Activated T-cell treated with anti-CD3 and anti-CD28 coated beads, Interleukin-2, amount 50 U/mL, for 72 hours (primary cell): ENCODE data around the gene DMAC2L. TPM values are rescaled to one million over a fixed set of nuclear protein-coding genes. Genes with fewer than 3 reads are reported as not detected.

ENCODE experiments used
- ATAC-seq, 2 donors: fragments of 150-1000 bp; cut with Tn5 transposase; replicated peaks in 1 of 2; 2 replicates each; pipeline ENCODE4 v1.10.0; 2021; ENCODE audit warnings: moderate library complexity in 2 of 2, mild to moderate bottlenecking in 1 of 2
- DNase-seq, 2 donors: peaks; one replicate each; pipeline ENCODE4 v3.0.0; 2021 to 2022; ENCODE audit warnings: mixed read lengths in 1 of 2
- H3K27ac Mint-ChIP-seq: one replicate; pipeline ENCODE4 v1.8.0; 2022; ENCODE audit warnings: mild to moderate bottlenecking, moderate library complexity, mixed read lengths
- H3K27me3 Mint-ChIP-seq: one replicate; pipeline ENCODE4 v1.8.0; 2022; ENCODE audit warnings: low read depth, mixed read lengths
- H3K36me3 Mint-ChIP-seq, 2 donors: one replicate each; pipeline ENCODE4 v1.8.0; 2022; ENCODE audit warnings: mixed read lengths in 2 of 2, mild to moderate bottlenecking in 1 of 2; ENCODE audit not compliant: insufficient read depth in 2 of 2
- H3K4me1 Mint-ChIP-seq: one replicate; pipeline ENCODE4 v1.8.0; 2022; ENCODE audit warnings: low read depth, mixed read lengths
- H3K4me3 Mint-ChIP-seq, 2 donors: one replicate each; pipeline ENCODE4 v1.8.0; 2022; ENCODE audit warnings: mild to moderate bottlenecking in 2 of 2, mixed read lengths in 2 of 2, moderate library complexity in 2 of 2
- H3K9me3 Mint-ChIP-seq, 2 donors: one replicate each; pipeline ENCODE4 v1.8.0; 2022; ENCODE audit warnings: mixed read lengths in 2 of 2
- total RNA-seq, 2 donors: library from RNA; stranded (reverse); gene quantifications; one replicate each; pipeline ENCODE4 v1.2.3, GENCODE V29; 2022

The DMAC2L gene
- total RNA-seq, 2 donors from 2014 or later: 18.2 to 18.9 TPM

DNA sequence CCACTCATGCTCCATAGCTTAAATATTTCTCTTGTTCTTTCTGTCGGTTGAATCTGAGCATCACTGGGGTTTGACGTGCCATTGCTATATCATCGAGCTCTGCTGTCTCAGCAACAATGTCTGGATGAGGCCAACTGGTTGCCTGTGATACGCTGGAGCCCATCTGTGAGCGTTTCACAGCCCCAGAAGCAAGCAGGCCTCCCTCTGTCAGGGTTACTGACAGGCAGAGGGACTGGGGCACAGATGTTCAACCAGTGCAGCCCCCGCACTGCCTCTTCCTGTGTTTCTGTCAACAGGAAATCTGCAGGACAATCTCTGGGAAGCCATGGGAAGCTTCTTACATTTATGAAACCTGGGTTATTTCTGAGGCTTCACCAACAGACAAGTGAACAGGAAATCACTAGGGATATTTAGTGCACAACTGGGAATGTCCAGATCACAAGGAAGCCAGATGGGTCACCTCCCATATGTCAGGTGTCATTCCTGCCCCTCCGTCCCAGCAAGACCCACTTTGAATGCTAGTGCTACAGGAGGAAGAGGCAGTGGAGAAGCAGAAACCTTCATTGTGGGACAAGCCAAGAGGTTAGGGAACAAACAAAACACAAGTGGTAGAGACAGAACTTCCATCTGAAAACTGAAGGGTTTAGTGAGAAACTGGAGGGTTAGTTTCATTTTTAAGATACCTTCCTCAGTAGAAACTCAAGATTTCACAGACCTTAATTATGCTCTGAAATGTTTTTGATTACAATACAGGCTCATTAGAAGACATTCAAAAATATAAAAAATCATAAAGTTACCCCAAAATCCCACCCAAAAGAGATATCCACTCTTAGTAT lies 24.1 kb downstream of the DMAC2L start:
- peak; percentile 23 to 44 for ATAC-seq
- Mint-ChIP-seq H3K9me3 (no peaks in the 10 kb centered on the region), H3K4me1 (peaks cover 14% of the 10 kb centered on the region), H3K27me3 (no peaks in the 10 kb centered on the region), H3K36me3 (no peaks in the 10 kb centered on the region), H3K27ac (peak overlapping the region; percentile 19), H3K4me3 (peak overlapping the region; percentile 19 to 69)
- no peak for DNase-seq

DNA sequence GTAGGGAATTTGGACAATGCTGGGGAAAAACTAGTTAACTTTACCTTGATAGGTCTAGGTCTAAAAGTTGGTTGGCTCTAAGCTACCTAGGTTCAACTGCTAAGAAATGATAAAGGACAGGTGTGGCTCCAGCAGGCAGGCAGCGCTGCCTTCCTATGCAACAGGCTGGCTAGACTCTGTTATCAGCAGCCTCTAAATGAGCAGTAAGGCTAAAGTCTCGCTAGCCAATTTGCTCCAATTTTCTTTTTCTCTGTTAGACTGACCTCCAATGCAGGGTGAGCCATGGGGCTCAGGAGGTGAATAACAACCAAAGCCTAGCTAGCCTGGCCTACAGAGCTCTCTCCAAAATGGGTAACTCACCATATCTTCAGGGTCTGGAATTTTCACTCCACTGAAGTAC lies 26.5 kb downstream of the DMAC2L start:
- Mint-ChIP-seq H3K4me1 (peaks cover 31% of the 10 kb centered on the region), H3K9me3 (no peaks in the 10 kb centered on the region), H3K36me3 (no peaks in the 10 kb centered on the region), H3K27ac (no peak overlapping the region), H3K27me3 (no peaks in the 10 kb centered on the region), H3K4me3 (no peak overlapping the region)
- no peak for DNase-seq
- ATAC-seq: no peak

DNA sequence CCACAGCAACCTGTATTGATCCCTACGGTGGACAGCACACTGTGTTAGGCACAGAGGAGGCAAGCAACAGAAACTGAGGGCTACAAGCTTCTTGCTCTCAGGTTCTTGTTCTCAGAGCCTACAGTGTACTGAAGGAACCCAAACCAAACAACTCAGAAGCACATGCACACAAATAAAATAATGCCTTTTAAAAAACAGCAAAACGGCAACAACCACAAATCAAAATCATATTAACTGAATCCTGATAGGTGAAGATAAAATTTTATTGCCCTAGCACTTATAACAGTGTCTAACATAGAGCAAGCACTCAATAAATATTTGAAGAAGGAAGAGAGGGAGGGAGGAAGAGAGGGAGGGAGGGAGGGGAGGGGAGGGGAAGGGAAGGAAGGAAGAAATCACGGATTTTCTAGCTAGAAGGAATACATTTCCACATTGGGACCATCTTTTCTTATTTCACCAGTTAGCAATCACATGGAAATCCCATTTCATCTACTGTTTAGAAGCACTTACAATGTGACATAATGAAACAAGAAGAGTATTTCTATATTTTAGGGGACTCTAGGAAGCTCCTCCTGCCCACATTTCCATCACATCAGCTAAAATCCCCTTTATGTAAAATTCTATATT lies 27.2 kb downstream of the DMAC2L start:
- DNase-seq (no peak), ATAC-seq (no peak)
- Mint-ChIP-seq H3K36me3 (no peaks in the 10 kb centered on the region), H3K27me3 (no peaks in the 10 kb centered on the region), H3K4me3 (no peak overlapping the region), H3K27ac (no peak overlapping the region), H3K4me1 (peaks cover 38% of the 10 kb centered on the region), H3K9me3 (no peaks in the 10 kb centered on the region)

DNA sequence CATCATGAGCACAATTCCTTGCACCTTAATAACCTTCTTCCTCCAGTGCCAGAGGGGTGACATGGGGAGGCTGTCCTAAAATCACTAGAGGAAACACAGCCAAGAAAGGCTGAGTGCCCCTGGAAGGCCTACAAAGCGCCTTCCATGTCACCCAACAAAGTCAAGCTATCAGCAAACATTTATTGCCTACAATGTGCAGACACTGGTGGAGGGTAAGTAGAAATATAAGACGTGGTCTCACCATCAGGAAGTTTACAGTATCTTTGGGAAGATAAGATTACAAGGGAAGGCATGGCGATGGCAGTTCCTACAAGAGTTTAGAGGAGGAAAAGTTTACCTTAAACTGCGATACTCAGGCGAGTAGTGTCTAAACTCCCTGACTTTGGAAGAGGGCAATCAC lies 27.9 kb downstream of the DMAC2L start:
- H3K4me1 Mint-ChIP-seq: peaks cover 45% of the 10 kb centered on the region
- DNase-seq (no peak), ATAC-seq (no peak)
- no peaks in the 10 kb centered on the region for H3K9me3 Mint-ChIP-seq
- no peak overlapping the region for H3K27ac Mint-ChIP-seq
- H3K4me3 Mint-ChIP-seq: no peak overlapping the region
- H3K27me3 Mint-ChIP-seq: peaks cover 7% of the 10 kb centered on the region
- H3K36me3 Mint-ChIP-seq: no peaks in the 10 kb centered on the region

DNA sequence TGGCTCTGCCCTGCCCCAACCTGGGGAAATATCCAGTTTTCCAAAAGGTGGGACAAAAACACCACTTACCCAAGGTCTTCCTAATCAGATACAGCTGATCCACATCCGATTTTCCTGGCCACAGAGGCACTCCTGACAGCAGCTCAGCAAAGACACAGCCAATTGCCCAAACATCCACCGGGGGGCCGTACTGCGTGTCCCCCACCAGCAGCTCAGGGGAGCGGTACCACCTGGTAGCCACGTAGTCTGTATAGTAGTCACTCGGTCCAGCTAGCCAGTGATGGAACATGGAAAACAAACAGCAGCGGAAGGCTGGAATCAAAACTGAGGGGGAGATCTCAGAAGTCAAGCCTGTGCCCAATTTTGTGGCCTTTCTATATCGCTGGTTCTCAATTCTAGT lies 28.8 kb downstream of the DMAC2L start:
- Mint-ChIP-seq H3K36me3 (no peaks in the 10 kb centered on the region), H3K27ac (no peak overlapping the region), H3K9me3 (no peaks in the 10 kb centered on the region), H3K4me1 (peaks cover 39% of the 10 kb centered on the region), H3K27me3 (peaks cover 8% of the 10 kb centered on the region), H3K4me3 (no peak overlapping the region)
- ATAC-seq (no peak), DNase-seq (no peak)

DNA sequence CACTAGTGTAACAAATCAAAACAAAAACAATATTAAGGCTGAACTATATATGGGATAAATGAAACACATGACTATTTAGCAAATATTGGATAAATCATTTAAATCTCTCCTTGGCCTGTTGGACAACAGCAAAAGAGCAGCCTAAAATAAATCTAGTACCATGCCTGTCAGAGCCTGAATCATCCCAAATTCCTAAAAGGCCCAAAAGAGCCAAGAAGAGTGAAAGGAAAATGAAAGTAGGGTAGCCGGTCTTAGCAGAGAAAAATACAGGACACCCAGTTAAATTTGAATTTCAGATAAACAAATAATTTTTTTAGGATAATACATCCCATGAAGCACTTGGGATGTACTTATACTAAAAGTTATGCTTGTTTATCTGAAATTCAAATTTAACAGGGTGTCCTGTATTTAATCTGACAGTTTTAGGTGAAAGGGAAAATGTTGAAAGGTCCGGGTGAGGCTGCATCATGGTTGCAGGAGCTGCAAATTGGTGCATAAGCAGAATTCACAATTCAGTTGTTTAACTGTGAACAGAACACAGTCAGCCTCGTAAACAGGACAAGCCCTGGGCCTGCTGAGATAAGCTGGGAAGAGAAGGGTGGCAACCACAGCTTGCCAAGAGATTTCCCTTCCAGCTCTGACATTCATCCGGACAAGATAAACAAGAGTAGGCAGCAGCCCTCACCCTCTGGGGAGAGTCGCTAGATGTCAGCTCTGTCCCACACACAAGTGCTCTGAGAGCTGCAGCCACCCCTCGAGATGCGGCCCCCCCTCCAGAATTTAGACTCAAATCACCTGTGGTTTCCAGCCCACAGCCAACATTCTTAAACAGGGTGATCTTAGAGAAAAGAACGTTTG lies 30.3 kb downstream of the DMAC2L start:
- H3K27ac Mint-ChIP-seq: no peak overlapping the region

DNA sequence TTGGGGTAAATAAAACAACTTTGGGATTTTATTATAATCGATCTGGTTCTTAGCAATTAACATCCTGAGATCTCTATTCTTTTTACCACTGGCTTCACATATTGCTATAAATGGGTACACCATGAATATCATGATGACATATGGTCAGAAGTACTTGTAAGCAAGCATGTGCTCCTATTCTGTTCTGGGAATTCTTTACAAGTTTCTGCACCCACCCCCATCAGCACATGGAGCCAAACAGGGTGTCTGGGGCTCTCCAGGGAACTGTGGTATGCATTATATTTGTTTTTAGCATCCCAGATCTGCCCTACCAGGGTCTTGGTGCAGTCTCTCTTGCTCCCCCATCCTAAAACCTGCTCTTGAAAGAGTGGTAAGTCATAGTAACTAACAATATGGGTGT lies 31.3 kb downstream of the DMAC2L start:
- H3K27ac Mint-ChIP-seq: peak overlapping the region; percentile 48

More for the DNA sequence above, 30.3 kb downstream of the DMAC2L start:
- Mint-ChIP-seq H3K4me3 (peak overlapping the region in 1 of 2 donors; percentile 20), H3K4me1 (peaks cover 32% of the 10 kb centered on the region), H3K9me3 (no peaks in the 10 kb centered on the region), H3K36me3 (no peaks in the 10 kb centered on the region), H3K27me3 (peaks cover 8% of the 10 kb centered on the region)
- peak; percentile 54 to 69 for DNase-seq
- no peak for ATAC-seq

DNA sequence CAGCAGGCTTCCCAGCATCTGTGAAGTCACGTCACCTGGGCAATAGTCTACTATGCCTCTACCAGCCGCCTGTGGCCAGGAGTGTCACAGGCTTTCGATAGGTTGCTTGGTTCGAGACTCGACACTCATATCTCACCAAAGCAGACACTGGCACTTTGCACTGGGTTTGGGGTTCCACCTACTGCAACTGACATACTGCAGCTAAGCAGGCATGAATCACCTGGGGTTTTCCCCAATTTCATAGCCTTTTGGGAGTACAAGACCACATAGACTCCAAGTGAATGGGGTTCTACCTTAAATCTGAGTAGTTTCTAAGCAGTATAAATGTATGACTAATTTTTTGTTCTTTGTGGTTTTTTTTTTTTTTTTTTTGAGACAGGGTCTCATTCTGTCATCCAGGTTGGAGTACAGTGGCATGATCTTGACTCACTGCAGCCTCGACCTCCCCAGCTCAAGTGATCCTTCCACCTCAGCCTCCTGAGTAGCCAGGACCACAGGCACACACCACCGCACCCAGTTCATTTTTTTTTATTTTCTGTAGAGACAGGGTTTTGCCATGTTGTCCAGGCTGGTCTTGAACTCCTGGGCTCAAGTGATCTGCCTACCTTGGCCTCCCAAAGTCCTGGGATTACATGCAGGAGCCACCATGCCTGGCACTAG lies 32.1 kb downstream of the DMAC2L start:
- ATAC-seq: peak; percentile 96 to 98
- peak; percentile 82 to 90 for DNase-seq
- H3K27ac Mint-ChIP-seq: peak overlapping the region; percentile 4
- H3K9me3 Mint-ChIP-seq: no peaks in the 10 kb centered on the region
- peak overlapping the region; percentile 2 to 62 for H3K4me3 Mint-ChIP-seq
- peaks cover 32% of the 10 kb centered on the region for H3K4me1 Mint-ChIP-seq
- H3K36me3 Mint-ChIP-seq: no peaks in the 10 kb centered on the region
- H3K27me3 Mint-ChIP-seq: peaks cover 8% of the 10 kb centered on the region

More for the DNA sequence above, 31.3 kb downstream of the DMAC2L start:
- DNase-seq: no peak
- H3K27me3 Mint-ChIP-seq: peaks cover 8% of the 10 kb centered on the region
- no peaks in the 10 kb centered on the region for H3K9me3 Mint-ChIP-seq
- H3K36me3 Mint-ChIP-seq: no peaks in the 10 kb centered on the region
- H3K4me1 Mint-ChIP-seq: peaks cover 32% of the 10 kb centered on the region
- H3K4me3 Mint-ChIP-seq: peak overlapping the region; percentile 8 to 62
- no peak for ATAC-seq

DNA sequence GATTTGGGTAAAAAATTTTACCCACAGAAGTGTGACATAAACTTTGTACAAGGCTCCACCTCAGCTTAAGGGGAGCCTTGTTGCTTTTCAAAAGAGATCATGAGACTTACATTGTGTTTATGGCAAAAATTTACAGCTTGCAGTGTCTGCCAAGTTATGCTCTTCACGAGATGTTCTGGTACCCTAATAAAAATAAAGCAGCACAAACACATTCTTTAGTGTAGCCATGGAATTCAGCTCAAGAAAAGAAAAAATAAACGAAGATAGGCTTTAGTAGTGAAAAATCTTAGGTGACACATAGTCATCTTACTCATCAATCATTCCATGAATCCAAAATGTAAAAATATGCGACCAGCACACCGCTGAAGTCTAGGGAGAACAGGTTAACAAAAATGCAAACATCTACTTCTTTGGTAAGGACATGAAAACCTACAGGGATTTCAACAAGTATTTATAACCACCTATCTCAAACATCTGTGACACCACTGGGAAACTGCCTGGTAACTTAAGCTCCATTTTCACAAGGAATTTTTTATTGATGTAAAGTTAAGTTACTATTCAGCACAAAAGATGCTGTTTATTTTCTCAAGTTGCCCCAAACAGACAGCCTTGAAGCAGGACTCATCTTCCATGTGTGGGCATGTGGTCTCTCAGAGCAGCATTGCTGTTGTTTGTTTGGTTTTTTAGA lies 32.9 kb downstream of the DMAC2L start:
- Mint-ChIP-seq H3K27me3 (peaks cover 8% of the 10 kb centered on the region), H3K4me3 (no peak overlapping the region), H3K9me3 (no peaks in the 10 kb centered on the region), H3K27ac (no peak overlapping the region), H3K36me3 (no peaks in the 10 kb centered on the region), H3K4me1 (peaks cover 32% of the 10 kb centered on the region)
- ATAC-seq (no peak), DNase-seq (no peak)

DNA sequence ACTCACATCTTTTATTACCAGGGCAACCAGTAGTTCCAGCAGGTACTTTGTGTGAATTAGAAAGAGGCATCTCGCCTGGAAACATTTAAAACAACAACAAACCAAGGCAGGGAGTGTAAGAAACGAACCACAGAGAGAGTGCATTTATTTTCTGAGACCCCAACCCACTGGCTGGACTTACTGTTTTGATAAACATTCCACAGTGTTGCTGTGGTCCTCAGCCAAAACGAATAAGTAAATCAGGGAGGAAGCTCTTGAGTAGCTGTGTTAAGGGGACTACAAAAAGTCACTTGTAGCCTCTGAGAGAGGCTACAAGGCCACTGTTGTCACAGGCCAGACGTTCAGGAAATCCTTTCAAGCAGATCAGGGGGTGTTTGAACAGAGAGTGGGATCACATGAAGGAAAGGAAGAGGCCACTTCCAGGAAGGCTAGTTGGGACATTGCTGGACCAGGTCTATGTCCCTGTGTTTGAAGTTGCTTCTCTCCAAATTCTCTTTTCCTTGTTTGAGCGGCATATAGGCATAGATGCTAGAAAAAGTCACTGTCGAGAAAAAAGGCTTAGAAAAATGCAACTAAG lies 33.8 kb downstream of the DMAC2L start:
- H3K27ac Mint-ChIP-seq: no peak overlapping the region
- no peaks in the 10 kb centered on the region for H3K9me3 Mint-ChIP-seq
- DNase-seq (no peak), ATAC-seq (no peak)
- H3K36me3 Mint-ChIP-seq: no peaks in the 10 kb centered on the region
- H3K4me1 Mint-ChIP-seq: peaks cover 32% of the 10 kb centered on the region
- H3K4me3 Mint-ChIP-seq: no peak overlapping the region
- peaks cover 8% of the 10 kb centered on the region for H3K27me3 Mint-ChIP-seq

DNA sequence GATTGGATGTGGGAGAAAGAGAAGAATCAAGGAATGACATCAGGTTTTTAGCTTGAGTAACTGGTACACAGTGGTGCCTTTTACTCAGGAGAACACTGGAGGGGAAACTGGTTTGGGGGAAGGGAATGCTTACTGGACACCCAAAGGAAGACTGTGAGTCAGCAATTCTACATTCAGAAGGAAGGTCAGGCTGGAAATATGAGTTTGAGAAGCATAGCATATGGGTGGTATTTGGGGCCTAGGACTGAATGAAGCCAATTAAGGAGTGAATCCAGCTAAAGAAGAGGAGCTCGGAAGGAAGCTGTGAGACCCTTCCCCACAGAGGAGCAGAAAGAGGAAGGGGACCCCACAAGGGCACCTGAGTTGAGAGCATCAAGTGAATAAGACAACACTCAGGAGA lies 35.4 kb downstream of the DMAC2L start:
- Mint-ChIP-seq H3K9me3 (no peaks in the 10 kb centered on the region), H3K27ac (no peak overlapping the region), H3K27me3 (peaks cover 8% of the 10 kb centered on the region), H3K4me1 (peaks cover 27% of the 10 kb centered on the region), H3K36me3 (no peaks in the 10 kb centered on the region), H3K4me3 (no peak overlapping the region)
- ATAC-seq (no peak), DNase-seq (no peak)

DNA sequence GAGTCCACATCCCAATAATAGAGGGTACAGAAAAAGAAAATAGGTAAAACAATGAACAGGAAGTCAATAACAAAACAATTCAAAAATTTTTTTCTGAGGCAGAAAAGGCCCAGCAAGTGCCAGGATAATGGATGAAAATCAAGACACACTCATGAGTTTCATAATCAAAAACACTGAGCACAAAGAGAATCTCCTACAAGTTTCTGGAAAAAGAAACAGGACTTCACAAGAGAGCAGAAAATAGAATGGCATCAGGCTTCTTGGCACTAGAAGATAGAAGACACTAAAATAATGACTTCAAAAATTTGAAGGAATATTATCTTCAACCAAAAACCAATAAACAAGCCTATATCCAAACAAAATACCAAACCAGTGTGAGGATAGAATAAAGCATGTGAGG lies 36.8 kb downstream of the DMAC2L start:
- Mint-ChIP-seq H3K36me3 (no peaks in the 10 kb centered on the region), H3K9me3 (no peaks in the 10 kb centered on the region), H3K27ac (no peak overlapping the region), H3K4me1 (peaks cover 12% of the 10 kb centered on the region), H3K27me3 (peaks cover 8% of the 10 kb centered on the region), H3K4me3 (no peak overlapping the region)
- DNase-seq (no peak), ATAC-seq (no peak)
